HG03135 (cell line): ENCODE results near the gene NCS1.
"Not testable (repeated sequence)": the region's sequence is repeated elsewhere in the genome, so short reads cannot be mapped to it uniquely, and the experiment has no call there.

Experiments
- ATAC-seq: cut with Tn5 transposase; IDR thresholded peaks from one replicate; pipeline ENCODE4 v1.9.1; 2021; ENCODE audit warnings: mild to moderate bottlenecking, moderate library complexity; ENCODE audit not compliant: unreplicated experiment

The NCS1 gene

GRCh38 chr9:130235558-130236435 lies 63.6 kb downstream of the NCS1 start:
- ATAC-seq, result no peak

DNA sequence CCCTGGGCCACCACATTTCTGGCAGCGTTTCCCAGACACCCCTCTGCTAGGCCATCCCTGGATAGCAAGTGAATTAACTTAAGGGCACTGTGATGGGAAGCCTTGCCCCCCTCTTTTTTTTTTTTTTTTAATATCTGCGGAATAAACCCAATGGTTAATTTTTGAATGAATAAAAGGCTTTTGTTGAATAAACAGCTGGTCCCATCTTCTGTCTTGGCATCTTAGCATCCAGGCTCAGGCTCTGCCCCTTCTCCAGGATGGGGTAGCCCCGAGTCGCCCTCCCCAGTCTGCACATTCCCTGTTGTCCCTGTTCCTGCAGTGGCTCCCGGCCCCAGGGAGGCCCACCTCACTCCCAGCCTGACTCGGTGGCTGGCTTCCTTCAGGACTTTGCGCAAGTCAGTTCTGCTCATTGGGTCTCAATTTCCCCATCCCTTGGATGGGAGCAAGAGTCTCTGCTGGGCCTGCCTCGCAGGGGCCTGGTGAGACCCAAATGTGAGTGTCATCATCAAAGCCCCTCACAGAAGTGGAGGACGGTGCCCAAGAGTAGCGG lies 64.3 kb downstream of the NCS1 start:
- ATAC-seq, result no peak

DNA sequence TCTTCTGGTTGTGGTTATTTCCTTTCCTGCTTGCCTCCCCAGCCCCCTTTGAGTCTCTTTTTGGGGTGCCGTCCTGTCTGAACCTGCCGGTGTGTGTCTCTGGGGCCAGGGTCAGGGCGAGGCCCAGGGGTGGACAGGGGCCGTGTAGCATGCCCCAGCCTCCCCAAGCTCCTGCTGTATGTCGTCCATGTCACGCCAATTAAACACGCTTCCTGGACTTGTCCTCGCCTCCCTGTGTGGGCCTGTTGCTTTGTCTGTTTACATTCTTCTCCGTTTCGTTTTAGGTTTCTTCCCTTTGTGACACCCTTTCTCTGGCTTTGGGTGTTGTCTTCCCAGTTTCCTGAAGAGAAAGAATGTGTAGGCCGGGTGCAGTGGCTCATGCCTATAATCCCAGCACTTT lies 64.9 kb downstream of the NCS1 start:
- no peak for ATAC-seq

GRCh38 chr9:130237763-130238524 lies 65.7 kb downstream of the NCS1 start:
- ATAC-seq, result no peak

GRCh38 chr9:130239363-130239695 lies 67.1 kb downstream of the NCS1 start:
- ATAC-seq, result no peak

DNA sequence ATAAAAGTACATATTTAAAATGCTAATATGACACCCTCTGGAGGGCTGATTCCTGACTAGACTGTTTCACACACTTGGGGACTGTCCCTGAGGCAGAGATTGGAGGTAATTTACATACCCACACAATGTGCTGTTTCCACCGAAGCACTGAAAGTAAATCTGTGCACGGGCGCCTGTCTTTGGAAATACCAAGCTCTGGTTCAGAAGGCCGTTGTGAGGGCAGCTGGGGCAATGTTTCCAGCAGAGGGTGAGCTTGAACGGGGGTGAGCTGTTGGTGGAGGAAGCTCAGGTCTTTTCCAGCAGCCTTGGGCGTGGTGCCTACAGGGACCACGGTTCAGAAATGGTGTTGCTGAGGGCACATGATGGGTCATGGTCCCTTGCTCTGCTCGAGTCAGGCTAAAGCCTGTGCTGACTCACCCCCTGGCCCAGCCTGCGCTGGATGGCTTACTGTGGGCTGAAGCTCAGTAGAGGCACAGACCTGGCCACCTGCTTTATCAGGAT lies 67.6 kb downstream of the NCS1 start:
- no peak for ATAC-seq

- no peak for ATAC-seq
Measured at GRCh38 chr9:130240410-130241197, 68.4 kb downstream of the NCS1 start.

- ATAC-seq, result no peak
Measured at GRCh38 chr9:130241198-130241535, 69.0 kb downstream of the NCS1 start.

- ATAC-seq, result no peak
Measured at GRCh38 chr9:130242270-130243014, 70.2 kb downstream of the NCS1 start.

DNA sequence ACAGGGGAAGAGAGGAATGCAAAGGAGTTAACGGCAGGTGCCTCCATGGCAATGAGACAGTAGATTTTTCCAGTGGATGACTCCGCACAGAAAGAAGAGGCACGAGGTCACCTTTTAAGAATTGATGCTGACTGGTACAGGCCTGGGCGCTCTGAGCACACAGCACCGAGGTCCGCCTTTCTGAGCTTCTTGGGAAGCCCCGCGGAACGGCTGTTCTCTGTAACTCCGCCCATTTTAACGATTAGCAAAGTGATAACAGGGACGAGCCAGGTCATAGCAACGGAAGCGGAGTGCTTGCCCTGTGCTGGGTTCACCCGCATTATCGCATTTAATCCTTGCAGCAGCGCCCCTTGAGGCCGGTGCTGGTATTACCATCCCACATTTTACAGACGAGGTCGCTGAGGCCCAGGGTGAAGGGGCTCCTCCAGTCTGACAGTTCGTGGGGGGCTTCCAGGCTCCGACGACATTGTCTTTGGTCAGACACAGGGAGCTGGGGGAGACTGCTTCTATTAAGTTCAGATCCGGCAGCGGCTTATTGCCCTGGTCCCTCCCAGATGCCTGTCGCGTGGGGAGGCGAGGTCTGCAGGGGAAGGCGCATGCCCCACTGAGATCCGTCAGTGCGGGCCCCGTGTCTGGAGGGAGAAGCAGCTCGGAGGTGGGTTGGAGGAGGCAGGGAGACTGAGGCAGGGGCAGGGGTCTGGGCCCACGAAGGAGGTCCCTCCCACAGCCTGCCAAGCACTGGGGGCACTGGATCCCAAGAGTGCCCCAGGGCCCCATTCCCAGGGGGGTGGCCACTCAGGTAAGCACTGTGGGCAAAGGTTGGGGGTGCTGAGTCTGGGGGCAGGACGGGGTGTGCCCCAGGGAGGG lies 71.0 kb downstream of the NCS1 start:
- peak; percentile 55 for ATAC-seq

DNA sequence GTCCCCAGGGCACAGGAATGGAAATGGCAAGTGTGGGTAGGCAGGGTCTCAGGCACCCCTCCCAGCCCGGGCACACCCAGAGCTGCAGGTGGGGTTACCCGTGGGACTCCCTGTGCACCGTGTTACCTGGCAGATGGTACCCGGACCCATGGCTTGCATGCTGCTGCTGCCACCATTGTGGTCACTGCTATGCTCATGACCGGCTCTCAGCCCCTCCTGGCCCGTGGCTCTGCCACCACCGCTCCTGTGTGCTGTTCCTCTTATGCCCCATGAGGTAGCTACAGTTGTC lies 71.6 kb downstream of the NCS1 start:
- ATAC-seq, result no peak

- no peak for ATAC-seq
Measured at GRCh38 chr9:130244548-130245165, 72.5 kb downstream of the NCS1 start.

DNA sequence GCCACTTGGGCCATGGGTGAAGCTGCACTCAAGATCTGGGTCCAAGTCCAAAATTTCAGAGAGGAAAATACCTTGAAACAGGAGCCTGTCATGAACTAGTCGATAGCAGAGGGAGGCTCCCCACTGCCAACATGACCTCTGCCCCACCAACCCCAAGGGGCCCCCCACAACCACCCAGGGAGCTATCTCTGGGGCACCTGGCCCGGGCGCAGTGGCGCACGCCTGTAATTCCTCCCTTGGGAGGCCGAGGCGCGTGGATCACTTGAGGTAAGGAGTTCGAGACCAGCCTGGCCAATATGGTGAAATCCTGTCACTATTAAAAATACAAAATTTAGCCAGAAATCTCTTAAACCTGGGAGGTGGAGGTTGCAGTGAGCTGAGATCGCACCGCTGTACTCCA lies 73.3 kb downstream of the NCS1 start:
- no peak for ATAC-seq

- ATAC-seq, result no peak
Measured at GRCh38 chr9:130246126-130246525, 73.9 kb downstream of the NCS1 start.

DNA sequence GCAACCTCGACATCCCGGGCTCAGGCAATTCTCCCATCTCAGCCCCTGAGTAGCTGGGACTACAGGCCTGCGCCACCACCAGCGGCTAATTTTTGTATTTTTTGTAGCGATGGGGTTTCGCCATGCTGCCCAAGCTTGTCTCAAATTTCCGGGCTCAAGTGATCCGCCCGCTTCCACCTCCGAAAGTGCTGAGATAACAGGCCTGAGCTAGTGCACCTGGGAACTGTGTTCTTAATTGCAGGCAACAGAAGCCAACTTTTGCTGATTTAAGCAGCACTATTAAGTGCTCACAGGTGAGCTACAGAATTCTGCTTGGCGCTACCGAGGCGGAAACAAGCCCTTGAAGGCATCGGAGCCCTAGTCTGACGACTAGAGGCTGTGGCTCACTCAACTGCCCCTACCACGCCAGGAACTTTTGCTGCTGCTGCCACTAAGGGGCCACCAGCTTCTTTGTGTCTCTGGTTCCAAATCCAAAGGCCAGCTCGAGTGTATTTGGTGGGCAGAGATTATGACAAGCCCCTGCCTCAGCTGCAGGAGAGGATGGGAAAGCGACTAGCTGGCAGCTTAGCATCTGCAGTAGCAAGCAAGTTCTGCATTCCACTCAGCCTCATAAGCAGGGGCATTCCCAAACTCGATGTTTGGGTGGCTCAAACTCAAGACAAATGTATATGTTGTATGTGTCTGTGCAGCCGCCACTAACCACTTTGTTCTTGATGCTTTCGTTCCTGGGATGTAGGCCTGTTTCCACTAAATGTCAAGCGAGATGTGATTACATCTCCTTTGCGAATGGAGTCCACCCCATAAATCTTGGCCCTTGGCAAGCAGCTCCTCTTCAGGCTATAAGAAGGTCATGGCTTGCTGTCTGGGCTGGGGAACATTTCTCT lies 82.8 kb downstream of the NCS1 start:
- no peak for ATAC-seq

DNA sequence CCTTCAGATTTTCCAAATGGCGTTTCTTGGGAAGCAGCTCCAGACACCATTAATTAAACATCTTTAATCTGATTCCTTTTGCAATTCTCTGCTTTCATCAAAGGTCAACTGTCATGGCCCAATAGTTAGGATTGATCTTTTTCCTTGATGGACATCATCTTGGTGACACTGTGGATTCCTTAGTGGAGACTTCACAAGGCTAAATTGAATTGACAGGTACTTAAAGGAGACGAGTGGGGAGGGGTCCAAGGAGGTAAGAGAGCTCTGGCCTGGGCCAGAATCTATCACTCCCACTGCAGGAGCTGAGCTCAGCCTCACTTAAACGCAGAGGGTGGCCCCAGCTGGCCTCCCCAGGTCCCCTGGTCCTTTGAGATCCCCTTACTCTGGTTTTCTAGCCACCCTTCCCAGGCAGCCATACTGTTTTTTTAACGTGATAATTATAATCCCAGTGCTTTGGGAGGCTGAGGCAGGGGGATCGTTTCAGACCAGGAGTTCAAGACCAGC lies 83.5 kb downstream of the NCS1 start:
- ATAC-seq, result no peak

GRCh38 chr9:130256644-130257043 lies 84.4 kb downstream of the NCS1 start:
- ATAC-seq, result no peak

- not testable (repeated sequence) for ATAC-seq
Measured at GRCh38 chr9:130258137-130258536, 85.9 kb downstream of the NCS1 start.
